ENCODE measurements around the gene DOCK4. TPM values are rescaled to one million over a fixed set of nuclear protein-coding genes. Genes with fewer than 3 reads are reported as not detected.

The DOCK4 gene
- total RNA-seq, 1 donor from 2014 or later = 0.23 TPM

GRCh38 chr7:112058686-112059085 lies 147.5 kb downstream of the DOCK4 start:
- intact Hi-C loops (cut with micrococcal nuclease) = no loop called here

GRCh38 chr7:112056409-112056808 lies 149.8 kb downstream of the DOCK4 start:
- intact Hi-C loops (cut with micrococcal nuclease) = no loop called here

- intact Hi-C loops (cut with micrococcal nuclease) = no loop called here
These were observed 152.5 kb downstream of the DOCK4 start for GRCh38 chr7:112053737-112054069.

GRCh38 chr7:112052993-112053736 lies 153.0 kb downstream of the DOCK4 start:
- intact Hi-C loops (cut with micrococcal nuclease) = no loop called here

GRCh38 chr7:112052498-112052897 lies 153.7 kb downstream of the DOCK4 start:
- intact Hi-C loops (cut with micrococcal nuclease) = no loop called here

GRCh38 chr7:112050250-112050881 lies 155.8 kb downstream of the DOCK4 start:
- intact Hi-C loops (cut with micrococcal nuclease) = no loop called here

GRCh38 chr7:112049555-112050249 lies 156.5 kb downstream of the DOCK4 start:
- intact Hi-C loops (cut with micrococcal nuclease) = no loop called here

- intact Hi-C loops (cut with micrococcal nuclease) = no loop called here
These were observed 158.8 kb downstream of the DOCK4 start for GRCh38 chr7:112047421-112047820.

GRCh38 chr7:112045222-112045621 lies 161.0 kb downstream of the DOCK4 start:
- intact Hi-C loops (cut with micrococcal nuclease) = no loop called here

GRCh38 chr7:112042631-112043030 lies 163.6 kb downstream of the DOCK4 start:
- intact Hi-C loops (cut with micrococcal nuclease) = no loop called here

- intact Hi-C loops (cut with micrococcal nuclease) = no loop called here
These were observed 167.8 kb downstream of the DOCK4 start for GRCh38 chr7:112038353-112038752.

GRCh38 chr7:112036071-112036470 lies 170.1 kb downstream of the DOCK4 start:
- intact Hi-C loops (cut with micrococcal nuclease) = no loop called here

GRCh38 chr7:112031689-112032088 lies 174.5 kb downstream of the DOCK4 start:
- intact Hi-C loops (cut with micrococcal nuclease) = no loop called here

GRCh38 chr7:112025556-112025955 lies 180.6 kb downstream of the DOCK4 start:
- intact Hi-C loops (cut with micrococcal nuclease) = no loop called here

- intact Hi-C loops (cut with micrococcal nuclease) = no loop called here
These were observed 182.4 kb downstream of the DOCK4 start for GRCh38 chr7:112023786-112024185.

- intact Hi-C loops (cut with micrococcal nuclease) = no loop called here
These were observed 182.9 kb downstream of the DOCK4 start for GRCh38 chr7:112023282-112023681.

- intact Hi-C loops (cut with micrococcal nuclease) = no loop called here
These were observed 184.1 kb downstream of the DOCK4 start for GRCh38 chr7:112022128-112022527.

- intact Hi-C loops (cut with micrococcal nuclease) = no loop called here
These were observed 184.7 kb downstream of the DOCK4 start for GRCh38 chr7:112021379-112022044.

- intact Hi-C loops (cut with micrococcal nuclease) = no loop called here
These were observed 185.4 kb downstream of the DOCK4 start for GRCh38 chr7:112020800-112021199.

GRCh38 chr7:112019932-112020331 lies 186.3 kb downstream of the DOCK4 start:
- intact Hi-C loops (cut with micrococcal nuclease) = no loop called here

GRCh38 chr7:112018305-112019030 lies 187.7 kb downstream of the DOCK4 start:
- intact Hi-C loops (cut with micrococcal nuclease) = no loop called here
